SK-N-SH treated with all-trans-retinoic acid at 6 μM for 48 hours (cell line): ENCODE results near the gene KANTR.

Experiments
- ATAC-seq: fragments of 200-7000 bp; cut with Tn5 transposase; 3 replicates; pipeline ENCODE4 v1.9.1; 2020; ENCODE audit warnings: mild to moderate bottlenecking, moderate library complexity
- CREB5 ChIP-seq: fragments of 250-450 bp; sonication (Bioruptor Pico); IDR thresholded peaks from 2 replicates; pipeline ENCODE4 v1.5.1; 2020; ENCODE audit warnings: low read depth, mild to moderate bottlenecking, moderate library complexity
- CSRNP3 ChIP-seq: fragments of 250-450 bp; sonication (Bioruptor Pico); IDR thresholded peaks from 2 replicates; pipeline ENCODE4 v1.5.1; 2021; ENCODE audit warnings: mild to moderate bottlenecking, moderate library complexity
- GLIS3 ChIP-seq: fragments of 250-450 bp; sonication (Bioruptor Pico); IDR thresholded peaks from 2 replicates; pipeline ENCODE4 v1.5.0; 2020; ENCODE audit warnings: mild to moderate bottlenecking, moderate library complexity
- ISL1 ChIP-seq: fragments of 250-450 bp; sonication (Bioruptor Pico); IDR thresholded peaks from 2 replicates; pipeline ENCODE4 v2.1.2; 2022; ENCODE audit warnings: mild to moderate bottlenecking, moderate library complexity
- OSR1 ChIP-seq: fragments of 250-450 bp; sonication (Bioruptor Pico); IDR thresholded peaks from 2 replicates; pipeline ENCODE4 v1.8.0; 2022; ENCODE audit warnings: moderate library complexity, mild to moderate bottlenecking, inconsistent platforms
- PPARA ChIP-seq: fragments of 250-450 bp; sonication (Bioruptor Pico); IDR thresholded peaks from 2 replicates; pipeline ENCODE4 v1.5.0; 2020; ENCODE audit warnings: mild to moderate bottlenecking, borderline replicate concordance
- RARB ChIP-seq: fragments of 250-450 bp; sonication (Bioruptor Pico); IDR thresholded peaks from 2 replicates; pipeline ENCODE4 v1.8.0; 2021; ENCODE audit warnings: mild to moderate bottlenecking, moderate library complexity
- SNAI2 ChIP-seq: fragments of 250-450 bp; sonication (Bioruptor Pico); IDR thresholded peaks from 2 replicates; pipeline ENCODE4 v1.5.0; 2020; ENCODE audit warnings: mild to moderate bottlenecking, moderate library complexity
- TOX ChIP-seq: fragments of 250-450 bp; sonication (Bioruptor Pico); IDR thresholded peaks from 2 replicates; pipeline ENCODE4 v1.8.0; 2021; ENCODE audit warnings: mild to moderate bottlenecking, moderate library complexity, borderline replicate concordance
- ZC3H10 ChIP-seq: fragments of 250-450 bp; sonication (Bioruptor Pico); IDR thresholded peaks from 2 replicates; pipeline ENCODE4 v1.5.1; 2021; ENCODE audit warnings: mild to moderate bottlenecking, moderate library complexity
- ZFP3 ChIP-seq: fragments of 250-450 bp; sonication (Bioruptor Pico); IDR thresholded peaks from 2 replicates; pipeline ENCODE4 v1.5.0; 2020; ENCODE audit warnings: mild to moderate bottlenecking, moderate library complexity
- ZFP30 ChIP-seq: fragments of 450-650 bp; formaldehyde crosslinking; IDR thresholded peaks from 2 replicates; pipeline ENCODE4 v1.5.0; 2022; ENCODE audit warnings: mild to moderate bottlenecking, moderate library complexity
- ZNF565 ChIP-seq: fragments of 450-650 bp; formaldehyde crosslinking; conservative IDR thresholded peaks from 2 replicates; pipeline ENCODE4 v1.5.0; 2020; ENCODE audit warnings: low read depth, mild to moderate bottlenecking, moderate library complexity
- ZNF8 ChIP-seq: fragments of 450-650 bp; formaldehyde crosslinking; IDR thresholded peaks from 2 replicates; pipeline ENCODE4 v1.5.0; 2020; ENCODE audit warnings: mild to moderate bottlenecking, moderate library complexity
- TF ChIP-seq, protein P1 (sequence below): fragments of 250-450 bp; sonication (Bioruptor Pico); IDR thresholded peaks from 2 replicates; pipeline ENCODE4 v1.8.0; 2020; ENCODE audit warnings: mild to moderate bottlenecking, moderate library complexity, borderline replicate concordance
- TF ChIP-seq, protein P2 (sequence below): fragments of 250-450 bp; sonication (Bioruptor Pico); IDR thresholded peaks from 2 replicates; pipeline ENCODE4 v1.5.0; 2020; ENCODE audit warnings: mild to moderate bottlenecking, moderate library complexity

The KANTR gene

DNA sequence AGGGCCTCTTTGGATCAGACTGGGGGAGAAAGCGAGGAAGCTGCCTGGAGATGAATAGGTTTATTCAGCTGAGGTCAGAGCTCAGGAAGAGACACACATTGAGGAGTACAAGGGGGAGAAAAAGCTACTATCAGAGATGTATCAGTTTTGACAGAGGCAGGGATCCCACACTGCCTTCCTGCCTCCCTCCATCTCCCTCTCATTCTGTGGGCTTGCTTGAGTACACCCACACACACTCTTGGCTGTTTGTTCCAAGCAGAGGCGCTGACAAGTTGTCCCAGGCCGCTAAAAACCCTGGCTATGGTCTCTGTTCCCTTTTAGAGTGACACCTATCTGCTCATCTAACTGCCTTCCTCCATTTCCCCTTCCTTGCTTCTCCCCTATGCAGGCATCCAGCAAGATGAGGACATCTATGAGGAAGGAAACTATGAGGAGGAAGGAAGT is 6.5 kb upstream of the KANTR start:
- ATAC-seq: no peak
- no peak for TF ChIP-seq ZNF565 (CRISPR knock-in tag)
- no peak for TF ChIP-seq RARB
- no peak for TF ChIP-seq CREB5
- TF ChIP-seq ZFP3 (CRISPR knock-in tag): no peak
- no peak for TF ChIP-seq SNAI2 (CRISPR knock-in tag)
- TF ChIP-seq, protein P1, sequence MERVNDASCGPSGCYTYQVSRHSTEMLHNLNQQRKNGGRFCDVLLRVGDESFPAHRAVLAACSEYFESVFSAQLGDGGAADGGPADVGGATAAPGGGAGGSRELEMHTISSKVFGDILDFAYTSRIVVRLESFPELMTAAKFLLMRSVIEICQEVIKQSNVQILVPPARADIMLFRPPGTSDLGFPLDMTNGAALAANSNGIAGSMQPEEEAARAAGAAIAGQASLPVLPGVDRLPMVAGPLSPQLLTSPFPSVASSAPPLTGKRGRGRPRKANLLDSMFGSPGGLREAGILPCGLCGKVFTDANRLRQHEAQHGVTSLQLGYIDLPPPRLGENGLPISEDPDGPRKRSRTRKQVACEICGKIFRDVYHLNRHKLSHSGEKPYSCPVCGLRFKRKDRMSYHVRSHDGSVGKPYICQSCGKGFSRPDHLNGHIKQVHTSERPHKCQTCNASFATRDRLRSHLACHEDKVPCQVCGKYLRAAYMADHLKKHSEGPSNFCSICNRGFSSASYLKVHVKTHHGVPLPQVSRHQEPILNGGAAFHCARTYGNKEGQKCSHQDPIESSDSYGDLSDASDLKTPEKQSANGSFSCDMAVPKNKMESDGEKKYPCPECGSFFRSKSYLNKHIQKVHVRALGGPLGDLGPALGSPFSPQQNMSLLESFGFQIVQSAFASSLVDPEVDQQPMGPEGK (CRISPR knock-in tag): no peak
- TF ChIP-seq PPARA (CRISPR knock-in tag): no peak

DNA sequence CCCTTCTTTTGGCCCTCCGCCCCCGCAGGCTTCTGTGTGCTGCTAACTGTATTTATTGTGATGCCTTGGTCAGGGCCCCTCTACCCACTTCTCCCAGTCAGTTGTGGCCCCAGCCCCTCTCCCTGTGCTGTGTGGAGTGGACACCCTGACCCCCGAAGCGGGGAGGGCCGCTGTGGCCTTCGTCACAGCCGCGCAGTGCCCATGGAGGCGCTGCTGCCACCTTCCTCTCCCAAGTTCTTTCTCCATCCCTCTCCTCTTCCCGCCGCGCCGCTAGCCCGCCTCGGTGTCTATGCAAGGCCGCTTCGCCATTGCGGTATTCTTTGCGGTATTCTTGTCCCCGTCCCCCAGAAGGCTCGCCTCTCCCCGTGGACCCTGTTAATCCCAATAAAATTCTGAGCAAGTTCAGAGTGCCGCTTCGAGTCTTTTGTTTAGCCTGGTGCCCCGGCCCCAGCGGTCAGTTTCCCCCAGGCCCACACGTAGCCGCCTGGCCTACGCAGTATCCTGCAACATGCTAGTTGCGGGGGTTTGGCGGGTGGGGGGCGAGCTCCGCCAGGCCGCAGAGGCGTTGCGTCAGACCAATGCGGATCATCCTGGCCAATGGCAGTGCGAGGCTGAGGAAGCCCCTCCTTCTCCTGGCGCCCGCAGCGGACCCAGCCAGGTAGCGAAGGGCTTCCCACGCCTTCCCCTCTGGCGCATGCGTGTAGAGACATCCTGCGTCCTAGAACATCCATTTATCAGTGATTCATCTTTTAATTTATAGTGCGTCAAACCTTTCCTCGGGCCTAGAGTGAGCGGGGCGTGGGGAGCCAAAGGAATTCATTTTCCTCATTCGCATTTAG is 5.6 kb upstream of the KANTR start:
- TF ChIP-seq, protein P1 (CRISPR knock-in tag): 0 out of 2 replicates have a peak, but pooled peaks have one; percentile 42
- TF ChIP-seq RARB (no peak), TOX (no peak), GLIS3 (no peak), CREB5 (no peak), CSRNP3 (CRISPR knock-in tag) (no peak), ISL1 (CRISPR knock-in tag) (no peak), ZFP3 (CRISPR knock-in tag) (no peak)
- TF ChIP-seq, all 23 proteins: peak for 1
- ATAC-seq: peak; percentile 80

GRCh38 chrX:53089224-53089842 is 4.6 kb upstream of the KANTR start:
- TF ChIP-seq ZC3H10 (CRISPR knock-in tag): no peak
- no peak for TF ChIP-seq TOX
- no peak for TF ChIP-seq ZNF8 (CRISPR knock-in tag)
- TF ChIP-seq, protein P2, sequence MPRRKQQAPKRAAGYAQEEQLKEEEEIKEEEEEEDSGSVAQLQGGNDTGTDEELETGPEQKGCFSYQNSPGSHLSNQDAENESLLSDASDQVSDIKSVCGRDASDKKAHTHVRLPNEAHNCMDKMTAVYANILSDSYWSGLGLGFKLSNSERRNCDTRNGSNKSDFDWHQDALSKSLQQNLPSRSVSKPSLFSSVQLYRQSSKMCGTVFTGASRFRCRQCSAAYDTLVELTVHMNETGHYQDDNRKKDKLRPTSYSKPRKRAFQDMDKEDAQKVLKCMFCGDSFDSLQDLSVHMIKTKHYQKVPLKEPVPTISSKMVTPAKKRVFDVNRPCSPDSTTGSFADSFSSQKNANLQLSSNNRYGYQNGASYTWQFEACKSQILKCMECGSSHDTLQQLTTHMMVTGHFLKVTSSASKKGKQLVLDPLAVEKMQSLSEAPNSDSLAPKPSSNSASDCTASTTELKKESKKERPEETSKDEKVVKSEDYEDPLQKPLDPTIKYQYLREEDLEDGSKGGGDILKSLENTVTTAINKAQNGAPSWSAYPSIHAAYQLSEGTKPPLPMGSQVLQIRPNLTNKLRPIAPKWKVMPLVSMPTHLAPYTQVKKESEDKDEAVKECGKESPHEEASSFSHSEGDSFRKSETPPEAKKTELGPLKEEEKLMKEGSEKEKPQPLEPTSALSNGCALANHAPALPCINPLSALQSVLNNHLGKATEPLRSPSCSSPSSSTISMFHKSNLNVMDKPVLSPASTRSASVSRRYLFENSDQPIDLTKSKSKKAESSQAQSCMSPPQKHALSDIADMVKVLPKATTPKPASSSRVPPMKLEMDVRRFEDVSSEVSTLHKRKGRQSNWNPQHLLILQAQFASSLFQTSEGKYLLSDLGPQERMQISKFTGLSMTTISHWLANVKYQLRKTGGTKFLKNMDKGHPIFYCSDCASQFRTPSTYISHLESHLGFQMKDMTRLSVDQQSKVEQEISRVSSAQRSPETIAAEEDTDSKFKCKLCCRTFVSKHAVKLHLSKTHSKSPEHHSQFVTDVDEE (CRISPR knock-in tag): no peak
- TF ChIP-seq SNAI2 (CRISPR knock-in tag): no peak
- TF ChIP-seq, protein P1 (CRISPR knock-in tag): no peak
- no peak for TF ChIP-seq ZFP3 (CRISPR knock-in tag)
- no peak for TF ChIP-seq ZFP30 (CRISPR knock-in tag)
- TF ChIP-seq ZNF565 (CRISPR knock-in tag): no peak
- TF ChIP-seq CREB5: no peak
- TF ChIP-seq OSR1 (CRISPR knock-in tag): no peak
- TF ChIP-seq, all 23 proteins: peak for 0
- peak; percentile 46 for ATAC-seq
